T-helper 2 cell treated with Interferon-gamma antibody and Interleukin-4, amounts not matched to agents 5 μg/mL and 100 μg/mL, for 36 hours (primary cell): Measurements from ENCODE around the gene IL27RA.

ENCODE experiments used
- DNase-seq: peaks from one replicate; pipeline ENCODE4 v3.0.0; 2021; ENCODE audit warnings: low spot score
- H3K27ac Mint-ChIP-seq: one replicate; pipeline ENCODE4 v1.8.0; 2021; ENCODE audit warnings: mild to moderate bottlenecking, mixed read lengths
- H3K27me3 Mint-ChIP-seq: one replicate; pipeline ENCODE4 v1.8.0; 2021; ENCODE audit warnings: low read depth, mixed read lengths
- H3K36me3 Mint-ChIP-seq: one replicate; pipeline ENCODE4 v1.8.0; 2021; ENCODE audit warnings: low read depth, mixed read lengths
- H3K4me1 Mint-ChIP-seq: one replicate; pipeline ENCODE4 v1.8.0; 2021; ENCODE audit warnings: low read depth, mixed read lengths
- H3K4me3 Mint-ChIP-seq: one replicate; pipeline ENCODE4 v1.8.0; 2022; ENCODE audit warnings: mild to moderate bottlenecking, moderate library complexity, mixed read lengths
- H3K9me3 Mint-ChIP-seq: one replicate; pipeline ENCODE4 v1.8.0; 2021; ENCODE audit warnings: mixed read lengths

IL27RA gene

DNA sequence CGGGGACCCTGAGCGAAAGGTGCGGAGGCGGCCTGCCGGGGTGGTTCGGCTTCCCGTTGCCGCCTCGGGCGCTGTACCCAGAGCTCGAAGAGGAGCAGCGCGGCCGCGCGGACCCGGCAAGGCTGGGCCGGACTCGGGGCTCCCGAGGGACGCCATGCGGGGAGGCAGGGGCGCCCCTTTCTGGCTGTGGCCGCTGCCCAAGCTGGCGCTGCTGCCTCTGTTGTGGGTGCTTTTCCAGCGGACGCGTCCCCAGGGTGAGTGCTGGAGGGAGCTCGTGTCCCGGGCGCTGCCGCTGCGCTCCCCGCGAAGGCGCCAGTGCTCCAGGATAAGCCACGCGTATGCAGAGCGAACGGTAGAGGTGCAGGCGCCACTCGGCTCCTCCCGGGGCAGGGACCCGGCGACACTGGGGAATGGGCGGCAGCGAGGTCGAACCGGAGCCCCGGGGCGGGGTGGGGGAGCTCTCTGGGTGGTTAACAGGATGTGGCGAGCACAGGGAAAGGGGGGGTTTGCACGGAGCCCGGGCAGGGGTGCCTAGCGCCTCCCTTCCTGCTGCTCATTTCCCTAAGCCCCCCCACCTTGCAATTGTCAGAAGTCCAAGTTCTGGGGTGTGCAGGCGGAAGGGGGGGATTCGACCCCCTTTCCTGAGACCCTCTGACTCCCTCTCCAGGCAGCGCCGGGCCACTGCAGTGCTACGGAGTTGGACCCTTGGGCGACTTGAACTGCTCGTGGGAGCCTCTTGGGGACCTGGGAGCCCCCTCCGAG, at the start of gene IL27RA:
IL27RA (plus strand) TSS at position 44 of the 762 bp plus-strand sequence; CDS start at position 155, 111 bp downstream.
- Mint-ChIP-seq H3K4me1 (peaks cover 10% of the 10 kb centered on the region), H3K36me3 (peaks cover 17% of the 10 kb centered on the region), H3K4me3 (peak within 1 kb of the TSS; percentile 93), H3K27me3 (no peaks in the 10 kb centered on the region), H3K9me3 (no peaks in the 10 kb centered on the region), H3K27ac (peak within 1 kb of the TSS; percentile 94)
- DNase-seq: peak; percentile 77

DNA sequence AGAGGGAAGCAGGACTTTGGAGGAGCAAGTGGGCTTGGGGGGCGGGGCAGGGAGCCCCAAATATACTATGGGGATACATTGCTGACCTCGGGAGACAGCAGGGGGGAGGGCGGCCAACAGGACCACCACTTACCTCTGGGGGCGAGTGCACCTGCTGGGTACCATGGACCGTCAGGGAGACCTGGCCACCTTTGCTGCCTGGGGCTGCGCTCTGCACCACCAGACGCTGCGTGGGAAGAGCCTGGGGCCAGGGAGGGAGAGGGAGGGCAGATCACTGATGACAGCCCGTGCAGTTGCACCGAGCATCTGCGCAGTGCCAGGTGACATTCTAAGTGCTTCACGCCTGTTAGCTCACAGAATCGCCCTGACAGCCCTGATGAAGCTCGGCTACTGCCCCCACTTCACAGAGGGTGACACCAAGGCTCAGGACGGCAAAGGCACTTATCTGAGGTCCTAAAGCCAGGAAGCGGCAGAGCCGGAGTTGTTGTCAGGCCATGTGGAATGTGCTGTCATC, 49.5 kb upstream of the IL27RA start:
- Mint-ChIP-seq H3K4me3 (no peak overlapping the region), H3K27me3 (no peaks in the 10 kb centered on the region), H3K36me3 (no peaks in the 10 kb centered on the region), H3K27ac (no peak overlapping the region), H3K4me1 (peaks cover 25% of the 10 kb centered on the region), H3K9me3 (no peaks in the 10 kb centered on the region)
- DNase-seq: no peak

DNA sequence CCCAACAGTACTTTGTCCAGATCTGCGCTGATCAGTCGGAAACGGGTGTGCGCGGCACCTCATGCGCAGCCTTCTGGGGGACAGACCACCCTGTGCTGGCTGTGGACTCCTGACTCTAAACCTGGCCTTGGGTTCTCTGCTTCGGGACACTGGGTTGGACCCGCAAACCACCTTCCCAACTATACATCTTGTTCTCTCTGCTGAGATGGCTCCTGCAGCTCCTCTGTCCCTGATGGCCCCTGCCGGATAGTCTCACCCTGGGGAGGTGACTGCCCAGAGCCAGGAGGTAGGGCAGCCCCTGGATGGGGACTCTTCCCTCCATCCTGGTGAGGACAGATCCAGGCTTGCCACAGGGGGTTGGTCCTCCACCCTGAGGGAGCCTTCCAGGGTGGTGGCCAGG, 48.8 kb upstream of the IL27RA start:
- Mint-ChIP-seq H3K27me3 (no peaks in the 10 kb centered on the region), H3K27ac (no peak overlapping the region), H3K36me3 (no peaks in the 10 kb centered on the region), H3K9me3 (no peaks in the 10 kb centered on the region), H3K4me3 (no peak overlapping the region), H3K4me1 (peaks cover 32% of the 10 kb centered on the region)
- DNase-seq: no peak

DNA sequence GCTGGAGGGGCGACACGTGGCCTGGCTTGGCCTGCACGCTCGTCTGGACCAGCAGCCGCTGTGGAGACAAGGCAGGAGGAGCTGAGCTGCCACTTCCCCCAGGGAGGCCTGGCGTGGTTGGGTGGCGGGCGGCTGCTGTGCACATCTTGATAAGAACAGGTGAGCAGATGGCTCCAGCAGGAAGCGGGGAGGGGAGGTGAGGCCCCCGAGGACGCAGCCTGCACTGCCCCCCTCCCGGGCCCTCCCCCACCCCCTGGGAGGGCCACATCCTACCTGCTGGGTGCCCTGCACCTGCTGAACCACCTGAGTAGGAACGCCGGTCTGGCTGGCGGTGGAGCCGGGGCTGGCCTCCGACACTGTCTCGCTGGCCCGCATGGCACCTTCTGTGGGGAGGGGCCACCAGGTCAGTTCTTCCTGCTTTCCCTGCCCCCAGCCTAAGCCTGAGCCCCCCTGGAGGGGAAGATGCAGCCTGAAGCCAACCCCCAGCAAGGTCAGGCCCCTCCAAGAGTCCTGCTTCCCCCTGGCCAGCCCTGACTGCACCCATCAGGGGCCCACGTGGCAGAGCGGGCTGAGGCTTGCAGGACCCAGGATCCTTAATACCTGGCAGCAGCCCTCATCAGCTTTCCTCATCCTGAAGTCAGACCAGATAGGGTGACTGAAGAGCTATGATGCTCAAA, 48.2 kb upstream of the IL27RA start:
- Mint-ChIP-seq H3K9me3 (no peaks in the 10 kb centered on the region), H3K27ac (no peak overlapping the region), H3K27me3 (no peaks in the 10 kb centered on the region), H3K4me1 (peaks cover 34% of the 10 kb centered on the region), H3K4me3 (no peak overlapping the region), H3K36me3 (no peaks in the 10 kb centered on the region)
- no peak for DNase-seq

DNA sequence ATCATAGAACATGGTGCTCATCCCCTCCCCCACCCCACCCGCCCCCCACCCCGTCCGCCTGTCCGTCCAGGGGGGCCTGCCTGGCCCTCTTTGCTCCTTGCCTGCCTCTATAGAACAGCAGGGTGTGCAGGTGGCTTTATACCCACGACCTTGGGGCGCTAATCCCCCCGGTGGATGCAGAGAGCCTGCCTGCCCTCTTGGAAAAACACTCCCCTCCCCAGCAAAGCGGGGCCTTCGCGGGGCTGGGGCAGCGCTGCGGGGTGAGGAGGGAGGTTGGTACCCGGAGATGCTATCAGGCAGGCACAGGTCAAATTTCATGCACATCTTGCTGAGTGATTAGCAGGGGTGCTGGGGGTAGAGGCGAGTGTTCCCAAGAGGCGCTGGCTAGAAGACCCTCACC, 47.4 kb upstream of the IL27RA start:
- Mint-ChIP-seq H3K27ac (no peak overlapping the region), H3K4me1 (peaks cover 39% of the 10 kb centered on the region), H3K4me3 (no peak overlapping the region)

DNA sequence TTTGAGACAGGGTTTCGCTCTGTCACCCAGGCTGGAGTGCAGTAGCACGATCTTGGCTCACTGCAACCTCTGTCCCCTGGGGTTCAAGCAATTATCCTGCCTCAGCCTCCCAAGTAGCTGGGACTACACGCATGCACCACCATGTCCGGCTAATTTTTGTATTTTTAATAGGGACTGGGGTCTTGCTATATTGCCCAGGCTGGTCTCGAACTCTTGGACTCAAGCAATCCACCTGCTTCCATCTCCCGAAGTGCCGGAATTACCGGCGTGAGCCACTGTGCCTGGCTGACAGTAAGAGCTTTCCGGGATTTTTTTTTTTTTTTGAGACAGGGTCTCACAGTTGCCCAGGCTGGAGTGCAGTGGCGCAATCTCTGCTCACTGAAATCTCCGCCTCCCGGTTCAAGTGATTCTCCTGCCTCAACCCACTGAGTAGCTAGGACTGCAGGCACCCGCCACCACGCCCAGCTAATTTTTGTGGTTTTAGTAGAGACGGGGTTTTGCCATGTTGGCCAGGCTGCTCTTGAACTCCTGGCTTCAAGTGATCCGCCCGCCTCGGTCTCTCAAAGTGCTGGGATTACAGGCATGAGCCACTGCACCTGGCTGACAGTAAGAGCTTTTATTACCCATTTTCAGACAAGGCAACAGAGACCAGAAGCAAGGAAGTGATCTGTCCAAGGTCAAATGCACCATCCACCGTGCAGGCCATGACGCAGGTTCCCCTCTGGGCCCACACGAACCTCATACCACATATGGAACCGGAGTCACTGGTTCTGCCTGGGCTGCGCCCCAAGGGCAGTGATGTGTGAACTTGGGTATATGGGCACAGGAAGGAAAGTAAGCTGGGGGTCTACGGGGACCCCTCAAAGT, 46.5 kb upstream of the IL27RA start:
- Mint-ChIP-seq H3K4me3 (peak overlapping the region; percentile 65), H3K36me3 (peaks cover 13% of the 10 kb centered on the region), H3K4me1 (peaks cover 45% of the 10 kb centered on the region), H3K27ac (peak overlapping the region; percentile 97), H3K9me3 (no peaks in the 10 kb centered on the region), H3K27me3 (no peaks in the 10 kb centered on the region)
- DNase-seq: no peak

More for the DNA sequence above, 47.4 kb upstream of the IL27RA start:
- H3K27me3 Mint-ChIP-seq: no peaks in the 10 kb centered on the region
- peaks cover 8% of the 10 kb centered on the region for H3K36me3 Mint-ChIP-seq
- no peak for DNase-seq
- H3K9me3 Mint-ChIP-seq: no peaks in the 10 kb centered on the region

DNA sequence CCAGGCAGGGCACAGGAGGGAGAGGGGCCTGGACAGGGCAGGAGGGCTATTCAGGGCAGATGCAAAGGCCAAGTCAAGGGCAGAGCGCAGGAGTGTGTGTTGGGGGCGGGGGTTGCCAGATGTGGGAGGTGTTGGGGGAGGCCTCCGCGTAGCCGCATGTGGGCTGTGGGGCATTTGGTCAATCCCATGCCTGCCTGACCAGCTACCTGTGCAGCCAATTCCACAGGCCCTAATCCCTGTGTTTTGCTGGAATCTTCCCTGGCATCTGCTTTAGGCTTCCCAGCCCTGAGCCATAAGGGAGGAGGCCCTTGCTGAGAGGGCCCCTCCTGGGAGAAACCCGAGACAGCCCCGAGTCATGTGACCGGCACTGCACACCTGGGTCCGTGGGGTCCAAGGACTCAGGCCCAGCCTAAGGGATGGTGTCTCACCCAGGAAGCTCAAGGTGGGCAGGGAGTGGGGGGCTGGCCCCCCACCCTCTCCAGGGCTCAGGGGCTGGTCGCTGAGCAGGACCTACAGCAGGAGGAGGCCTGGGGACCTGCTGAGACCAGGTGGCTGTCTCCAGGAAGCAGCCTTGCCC, 45.7 kb upstream of the IL27RA start:
- H3K4me3 Mint-ChIP-seq: peak overlapping the region; percentile 77
- H3K27me3 Mint-ChIP-seq: no peaks in the 10 kb centered on the region
- peaks cover 47% of the 10 kb centered on the region for H3K4me1 Mint-ChIP-seq
- peaks cover 17% of the 10 kb centered on the region for H3K36me3 Mint-ChIP-seq
- DNase-seq: no peak
- no peaks in the 10 kb centered on the region for H3K9me3 Mint-ChIP-seq
- peak overlapping the region; percentile 97 for H3K27ac Mint-ChIP-seq

DNA sequence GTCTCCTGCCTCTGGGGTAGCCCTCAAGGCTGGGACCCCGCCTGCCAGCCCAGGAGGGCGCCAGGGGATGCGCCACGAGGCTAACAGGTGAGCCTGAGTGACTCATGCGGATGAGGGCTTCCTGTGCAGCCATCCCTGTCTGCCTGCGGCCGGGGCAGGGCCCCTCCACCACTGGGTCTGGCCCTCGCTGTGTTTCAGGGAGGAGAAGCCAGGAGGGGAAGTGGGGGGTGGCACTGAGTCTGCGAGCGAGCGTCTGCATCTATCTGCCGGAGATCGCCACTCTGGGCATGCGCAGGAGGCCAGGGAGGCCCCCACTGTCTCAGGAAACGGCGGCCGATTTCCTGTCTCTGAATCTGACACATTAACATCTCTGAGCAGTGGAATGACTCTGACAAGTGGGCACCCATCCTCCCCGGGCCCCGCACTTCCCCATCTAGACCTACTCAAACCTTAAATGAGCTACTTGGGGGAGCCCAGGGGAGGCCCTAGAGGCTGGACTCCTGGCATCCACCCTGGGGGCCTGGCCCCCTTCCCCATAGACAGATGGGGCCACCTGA, 45.1 kb upstream of the IL27RA start:
- H3K27ac Mint-ChIP-seq: peak overlapping the region; percentile 97
- H3K4me3 Mint-ChIP-seq: peak overlapping the region; percentile 77
- H3K9me3 Mint-ChIP-seq: no peaks in the 10 kb centered on the region
- peak; percentile 98 for DNase-seq
- H3K36me3 Mint-ChIP-seq: peaks cover 21% of the 10 kb centered on the region
- H3K4me1 Mint-ChIP-seq: peaks cover 49% of the 10 kb centered on the region
- no peaks in the 10 kb centered on the region for H3K27me3 Mint-ChIP-seq

DNA sequence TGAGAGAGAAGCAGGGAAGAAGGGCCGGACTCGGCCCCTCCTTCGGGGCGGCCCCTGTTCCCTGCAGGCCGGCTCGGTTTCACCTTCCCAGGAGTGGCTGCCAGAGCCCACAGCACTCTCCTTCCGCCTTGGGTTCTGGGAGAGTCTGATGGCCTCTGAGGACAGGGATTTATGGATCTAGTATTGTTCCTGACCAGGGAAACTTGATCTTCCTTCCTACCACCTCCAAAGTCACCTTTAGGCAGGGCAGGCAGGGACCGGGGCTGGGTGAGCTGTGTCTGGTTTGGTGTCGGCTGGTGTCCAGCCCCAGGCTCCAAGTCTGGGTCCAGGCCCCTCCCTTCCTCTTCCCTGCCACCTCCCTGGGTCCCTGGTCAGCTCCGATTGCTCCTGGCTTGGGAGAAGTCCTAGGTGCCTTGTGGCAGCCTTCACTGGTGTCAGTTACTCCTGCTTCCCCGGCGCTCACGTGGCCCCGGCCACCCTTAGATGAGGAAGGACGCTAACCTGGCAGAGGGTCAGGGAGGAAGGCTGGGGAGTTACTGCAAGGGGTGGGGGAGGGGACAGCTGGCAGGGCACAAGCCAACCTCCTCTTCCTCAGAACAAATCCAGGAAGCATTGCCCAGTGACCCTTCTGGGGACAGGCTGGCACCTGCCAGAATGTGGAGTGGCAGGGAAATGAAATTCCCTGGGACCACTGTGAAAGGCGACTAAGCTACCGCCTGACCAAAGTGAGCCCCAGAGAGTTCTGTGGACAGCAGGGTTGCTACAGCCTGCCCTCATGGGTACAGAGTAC, 44.3 kb upstream of the IL27RA start:
- Mint-ChIP-seq H3K27me3 (no peaks in the 10 kb centered on the region), H3K4me3 (peak overlapping the region; percentile 77), H3K9me3 (no peaks in the 10 kb centered on the region), H3K36me3 (peaks cover 24% of the 10 kb centered on the region), H3K27ac (peak overlapping the region; percentile 97), H3K4me1 (peaks cover 44% of the 10 kb centered on the region)
- no peak for DNase-seq

DNA sequence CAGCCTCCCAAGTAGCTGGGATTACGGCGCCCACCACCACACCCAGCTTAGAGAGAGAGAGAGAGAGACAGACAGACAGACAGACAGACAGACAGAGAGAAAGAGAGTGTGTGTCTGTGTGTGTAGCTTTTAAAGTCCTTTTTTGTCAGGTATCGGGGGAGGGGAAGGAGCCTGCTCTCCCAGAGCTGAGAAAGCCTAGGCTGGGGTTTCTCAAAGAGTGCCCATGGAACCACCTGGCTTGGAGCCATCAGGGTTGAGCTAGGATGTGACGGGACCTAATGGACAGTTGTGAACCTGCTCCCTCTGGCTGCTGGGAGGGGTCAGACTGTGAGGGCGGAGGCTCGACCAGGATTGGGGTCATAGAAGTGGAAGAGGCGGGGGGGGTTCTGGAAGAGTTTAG, 42.1 kb upstream of the IL27RA start:
- no peak for DNase-seq
- no peak overlapping the region for H3K4me3 Mint-ChIP-seq
- H3K4me1 Mint-ChIP-seq: peaks cover 38% of the 10 kb centered on the region
- peaks cover 24% of the 10 kb centered on the region for H3K36me3 Mint-ChIP-seq
- peak overlapping the region; percentile 75 for H3K27ac Mint-ChIP-seq
- no peaks in the 10 kb centered on the region for H3K9me3 Mint-ChIP-seq
- no peaks in the 10 kb centered on the region for H3K27me3 Mint-ChIP-seq

DNA sequence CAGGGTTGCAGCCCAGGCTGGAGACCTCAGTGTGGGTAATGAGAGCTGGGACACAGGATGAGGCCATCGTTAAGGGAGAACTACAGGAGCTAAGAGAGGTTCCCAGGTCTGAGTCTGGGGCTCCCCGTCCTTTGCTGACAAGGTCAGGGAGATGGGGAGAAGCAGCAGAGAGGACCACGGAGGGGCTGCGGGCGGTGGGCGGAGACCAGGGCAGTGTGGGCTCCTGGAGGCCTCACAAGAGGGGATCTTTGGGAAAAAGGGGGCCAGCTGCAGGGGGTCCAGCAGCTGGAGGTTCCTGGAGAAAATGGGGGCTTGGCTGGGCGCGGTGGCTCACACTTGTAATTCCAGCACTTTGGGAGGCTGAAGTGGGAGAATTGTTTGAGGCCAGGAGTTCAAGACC, 41.5 kb upstream of the IL27RA start:
- no peak overlapping the region for H3K4me3 Mint-ChIP-seq
- H3K9me3 Mint-ChIP-seq: no peaks in the 10 kb centered on the region
- H3K27me3 Mint-ChIP-seq: no peaks in the 10 kb centered on the region
- peak overlapping the region; percentile 65 for H3K27ac Mint-ChIP-seq
- H3K4me1 Mint-ChIP-seq: peaks cover 36% of the 10 kb centered on the region
- peaks cover 25% of the 10 kb centered on the region for H3K36me3 Mint-ChIP-seq
- DNase-seq: no peak

DNA sequence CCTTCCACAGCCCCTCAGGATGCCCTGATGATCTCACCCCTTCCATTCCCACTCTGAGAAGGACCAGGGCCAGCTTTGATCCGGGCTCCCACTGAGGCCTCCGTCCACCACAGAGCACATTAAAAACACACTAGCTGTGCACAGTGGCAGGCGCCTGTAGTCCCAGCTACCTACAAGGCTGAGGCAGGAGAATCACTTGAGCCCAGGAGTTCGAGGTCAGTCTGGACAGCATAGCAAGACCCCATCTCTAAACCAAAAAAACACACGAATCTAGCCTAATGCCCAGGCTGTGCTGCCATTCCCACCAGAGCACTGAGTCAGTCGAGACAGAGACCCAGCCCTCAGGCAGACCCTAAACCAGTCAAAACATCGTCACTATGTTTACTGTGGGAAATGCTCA, 39.5 kb upstream of the IL27RA start:
- no peak overlapping the region for H3K4me3 Mint-ChIP-seq
- H3K27ac Mint-ChIP-seq: no peak overlapping the region
- no peaks in the 10 kb centered on the region for H3K27me3 Mint-ChIP-seq
- H3K36me3 Mint-ChIP-seq: peaks cover 25% of the 10 kb centered on the region
- no peaks in the 10 kb centered on the region for H3K9me3 Mint-ChIP-seq
- peaks cover 24% of the 10 kb centered on the region for H3K4me1 Mint-ChIP-seq
- DNase-seq: no peak
